Measurements from ENCODE around the gene CFAP52.
"Not testable (repeated sequence)": the region's sequence is repeated elsewhere in the genome, so short reads cannot be mapped to it uniquely, and the experiment has no call there.

Gene CFAP52

DNA sequence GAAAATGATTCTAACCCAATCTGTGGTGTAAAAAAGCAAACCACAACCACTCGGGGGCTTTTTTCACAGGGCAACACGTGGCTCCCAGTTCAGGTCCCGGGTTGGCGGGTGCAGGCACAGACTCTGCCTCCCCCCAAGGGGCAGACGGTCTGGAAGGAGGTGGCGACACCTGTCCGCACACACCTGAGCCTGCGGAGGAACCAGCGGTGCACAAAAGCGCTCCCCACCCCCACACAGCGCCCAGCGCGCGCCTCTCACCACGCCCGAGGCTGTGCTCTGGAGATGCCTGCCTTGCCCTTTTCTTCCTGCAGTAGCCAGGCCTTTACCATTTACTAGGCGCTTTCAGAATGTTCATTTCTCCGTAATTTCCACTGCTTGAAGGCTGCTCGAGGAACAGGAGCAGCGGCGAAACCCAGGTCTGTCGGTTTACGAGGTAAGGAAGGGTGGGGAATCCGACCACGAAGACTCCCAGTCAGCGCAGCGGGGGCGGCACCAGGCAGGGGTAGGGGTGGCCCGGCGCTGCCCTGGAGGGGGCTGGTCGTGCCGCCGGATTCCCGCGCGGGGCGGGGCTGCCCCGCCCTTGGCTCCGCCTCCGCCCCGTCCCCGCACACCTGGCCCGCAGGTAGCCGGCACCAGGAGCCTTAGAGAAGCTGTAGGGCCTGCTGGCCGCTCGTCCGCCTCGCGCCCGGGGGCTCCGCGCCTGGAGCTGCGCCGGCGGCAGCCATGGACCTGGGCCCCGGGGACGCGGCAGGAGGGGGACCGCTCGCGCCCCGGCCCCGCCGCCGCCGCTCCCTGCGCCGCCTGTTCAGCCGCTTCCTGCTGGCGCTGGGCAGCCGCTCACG, 68.7 kb downstream of the CFAP52 start, which contains the start of gene USP43:
USP43 (plus strand) TSS at position 608 of the 842 bp plus-strand sequence; CDS start at position 724, 116 bp downstream.
- H3K4me3 ChIP-seq (ENCODE audit: low read depth, low read length) = peak within 1 kb of the TSS; percentile 52

DNA sequence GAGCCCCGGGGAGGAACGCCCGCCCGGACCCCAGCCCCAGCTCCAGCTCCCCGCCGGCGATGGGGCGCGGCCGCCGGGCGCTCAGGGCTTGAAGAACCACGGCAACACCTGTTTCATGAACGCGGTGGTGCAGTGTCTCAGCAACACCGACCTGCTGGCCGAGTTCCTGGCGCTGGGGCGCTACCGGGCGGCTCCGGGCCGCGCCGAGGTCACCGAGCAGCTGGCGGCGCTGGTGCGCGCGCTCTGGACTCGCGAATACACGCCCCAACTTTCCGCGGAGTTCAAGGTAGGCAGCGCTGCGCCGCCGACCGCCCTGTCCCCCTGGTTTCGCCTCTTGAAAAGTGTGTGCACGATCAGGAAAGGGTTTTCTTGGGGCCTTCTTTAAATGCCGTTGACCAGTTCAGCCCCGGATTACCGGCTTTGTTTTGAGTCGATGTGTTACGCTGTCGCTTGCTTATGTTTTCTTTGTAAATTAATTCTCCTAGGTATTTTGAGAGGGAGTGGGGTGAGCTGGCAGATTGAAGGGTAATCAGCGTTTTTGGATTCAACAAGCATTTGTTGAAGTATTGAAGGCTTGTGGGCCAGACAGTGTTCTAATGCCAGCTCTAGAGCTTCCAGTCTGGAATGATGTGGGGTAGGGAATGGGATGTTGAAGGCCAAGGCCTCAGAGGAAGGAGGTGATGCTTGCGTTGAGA, 69.6 kb downstream of the CFAP52 start:
- peak overlapping the region; percentile 52 for H3K4me3 ChIP-seq (ENCODE audit: low read depth, low read length)

DNA sequence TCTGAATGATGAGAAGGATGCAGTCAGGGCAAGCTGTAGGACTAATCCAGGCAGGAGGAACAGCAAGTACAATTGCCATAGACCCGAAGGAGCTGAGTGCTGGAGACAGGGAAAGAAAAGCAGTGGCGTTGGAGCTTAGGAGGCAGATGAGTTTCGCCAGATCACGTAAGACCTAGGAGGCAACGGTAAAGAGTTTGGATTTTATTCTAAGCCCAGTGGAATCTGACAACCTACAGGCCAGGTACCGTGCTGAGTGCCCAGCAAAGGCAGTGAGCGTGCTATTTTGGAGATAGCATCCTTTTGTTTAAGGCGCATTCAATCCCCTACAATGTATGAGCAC, 70.1 kb downstream of the CFAP52 start:
- H3K4me3 ChIP-seq (ENCODE audit: low read depth, low read length) = peak overlapping the region; percentile 52

DNA sequence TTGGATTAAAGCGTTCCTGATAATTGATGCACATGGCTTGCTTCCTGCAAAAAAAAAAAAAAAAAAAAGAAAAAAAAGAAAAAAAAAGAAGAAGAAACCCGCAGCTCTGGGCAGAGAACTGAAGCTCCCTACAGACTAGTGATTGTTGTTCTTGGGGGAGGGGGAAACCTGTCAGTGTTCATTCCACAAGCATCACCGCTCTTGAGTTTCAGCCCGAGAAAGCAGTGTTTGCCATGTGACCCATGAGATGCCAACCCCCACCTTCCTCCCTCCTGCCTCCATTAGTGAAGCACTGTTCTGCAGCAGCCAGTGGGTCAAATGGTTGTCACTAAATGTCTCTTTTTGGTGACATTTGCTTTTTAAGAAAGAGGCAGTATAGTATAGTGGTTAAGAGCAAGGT, 70.6 kb downstream of the CFAP52 start:
- peak overlapping the region; percentile 52 for H3K4me3 ChIP-seq (ENCODE audit: low read depth, low read length)

DNA sequence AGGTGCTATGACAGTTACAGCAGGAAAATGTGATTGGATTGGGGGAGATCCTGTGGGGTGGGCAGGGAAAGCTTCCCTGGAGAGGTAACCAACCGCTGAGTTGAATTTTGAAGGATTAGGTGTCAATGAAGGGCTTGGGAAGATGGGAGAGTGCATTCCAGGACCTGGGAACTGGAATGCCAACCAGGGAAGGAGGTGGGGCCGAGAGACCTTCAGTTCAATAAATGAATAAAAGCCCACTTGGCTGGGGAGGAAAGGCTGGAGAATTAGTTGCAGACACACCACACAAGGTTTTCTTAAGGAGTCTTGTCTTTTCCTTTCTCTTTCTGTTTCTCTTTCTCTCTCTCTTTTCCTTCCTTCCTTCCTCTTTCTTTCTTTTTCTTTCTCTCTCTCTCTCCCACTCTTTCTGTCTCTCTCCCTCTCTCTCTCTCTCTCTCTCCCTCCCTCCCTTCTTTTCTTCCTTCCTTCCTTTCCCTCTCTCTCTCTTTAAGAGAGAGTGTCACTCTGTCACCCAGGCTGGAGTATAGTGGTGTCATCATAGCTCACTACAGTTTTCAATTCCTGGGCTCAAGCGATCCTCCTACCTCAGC, 72.2 kb downstream of the CFAP52 start:
- no peak overlapping the region for H3K4me3 ChIP-seq (ENCODE audit: low read depth, low read length)

DNA sequence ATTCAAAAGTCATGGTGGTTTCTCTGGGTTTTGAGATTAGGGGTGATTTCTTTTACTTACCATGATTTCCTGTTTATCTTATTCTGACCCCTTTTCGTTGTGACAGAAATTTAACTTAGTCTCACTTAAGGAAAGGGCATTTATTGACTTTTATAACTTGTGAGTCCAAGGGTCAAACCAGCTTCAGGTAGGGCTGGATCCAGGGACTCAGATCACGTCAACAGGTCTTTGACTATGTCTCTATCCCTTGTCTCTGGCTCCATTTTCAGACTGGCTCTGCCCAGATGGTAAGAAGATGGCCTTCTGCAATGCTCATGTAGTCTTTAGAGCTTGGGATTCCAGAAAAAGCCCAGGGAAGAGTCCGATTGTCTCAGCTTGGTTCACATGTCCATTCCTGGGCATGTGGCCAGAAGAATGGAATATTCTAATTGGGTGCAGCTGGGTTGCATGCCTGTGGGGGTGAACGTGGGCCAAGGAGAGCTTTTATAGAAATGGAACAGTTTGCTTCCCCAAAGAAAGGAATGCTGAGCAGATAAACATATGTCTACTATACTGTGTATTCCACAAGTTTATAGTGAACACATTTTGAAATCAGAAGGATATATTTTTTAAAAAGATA, 82.3 kb downstream of the CFAP52 start:
- H3K4me3 ChIP-seq (ENCODE audit: low read depth, low read length) = no peak overlapping the region

DNA sequence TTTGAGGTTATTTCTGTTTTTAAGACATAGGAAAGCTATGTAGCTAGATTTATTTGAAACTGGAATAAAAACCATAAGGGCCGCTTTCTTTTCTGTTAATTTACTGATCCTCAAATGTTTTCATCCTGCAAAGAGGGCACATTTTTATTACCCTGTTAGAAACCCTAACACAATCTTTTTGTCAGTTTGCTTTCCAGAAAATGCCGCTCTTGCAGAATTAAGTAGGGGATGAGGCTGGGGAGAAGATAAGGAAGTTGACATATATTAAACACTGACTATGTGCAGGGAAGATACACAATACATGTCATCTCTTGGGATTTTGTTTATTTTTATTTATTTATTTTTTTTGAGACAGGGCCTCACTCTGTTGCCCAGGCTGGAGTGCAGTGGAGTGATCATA, 84.6 kb downstream of the CFAP52 start:
- H3K4me3 ChIP-seq (ENCODE audit: low read depth, low read length) = no peak overlapping the region

DNA sequence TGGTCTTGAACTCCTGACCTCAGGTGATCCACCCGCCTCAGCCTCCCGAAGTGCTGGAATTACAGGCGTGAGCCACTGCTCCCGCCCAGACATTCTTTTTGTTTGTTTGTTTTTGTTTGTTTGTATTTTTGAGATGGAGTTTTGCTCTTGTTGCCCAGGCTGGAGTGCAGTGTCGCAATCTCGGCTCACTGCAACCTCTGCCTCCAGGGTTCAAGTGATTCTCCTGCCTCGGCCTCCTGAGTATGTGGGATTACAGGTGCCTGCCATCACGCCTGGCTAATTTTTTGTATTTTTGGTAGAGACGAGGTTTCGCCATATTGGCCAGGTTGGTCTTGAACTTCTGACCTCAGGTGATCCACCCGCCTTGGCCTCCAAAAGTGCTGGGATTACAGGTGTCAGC, 87.1 kb downstream of the CFAP52 start:
- not testable (repeated sequence) for H3K4me3 ChIP-seq (ENCODE audit: low read depth, low read length)

DNA sequence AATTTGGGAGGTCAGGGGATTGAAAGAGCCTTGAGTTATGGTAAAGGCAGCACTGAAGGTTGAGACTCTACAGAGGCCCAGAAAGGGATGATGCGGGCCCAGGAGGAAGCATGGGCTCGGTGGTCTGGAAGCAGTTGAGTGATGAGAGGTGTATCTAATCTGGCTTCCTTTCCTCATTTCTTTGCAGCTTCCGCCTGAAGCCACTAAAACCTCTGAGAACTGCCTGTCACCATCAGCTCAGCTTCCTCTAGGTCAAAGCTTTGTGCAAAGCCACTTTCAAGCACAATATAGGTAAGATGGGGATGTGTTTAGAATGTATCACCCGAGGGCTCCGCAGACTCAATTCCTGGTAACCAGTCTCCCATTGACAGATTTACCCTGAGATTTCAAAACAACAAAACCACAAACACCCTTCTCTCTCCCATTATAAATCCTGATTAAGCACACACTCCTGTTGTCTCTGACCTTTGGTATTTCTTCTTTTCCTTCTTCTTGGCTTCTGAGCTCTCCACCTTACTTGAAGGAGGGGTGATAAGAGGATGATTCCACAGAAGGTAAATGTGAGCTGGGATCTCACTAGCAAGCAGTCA, 90.1 kb downstream of the CFAP52 start:
- no peak overlapping the region for H3K4me3 ChIP-seq (ENCODE audit: low read depth, low read length)

DNA sequence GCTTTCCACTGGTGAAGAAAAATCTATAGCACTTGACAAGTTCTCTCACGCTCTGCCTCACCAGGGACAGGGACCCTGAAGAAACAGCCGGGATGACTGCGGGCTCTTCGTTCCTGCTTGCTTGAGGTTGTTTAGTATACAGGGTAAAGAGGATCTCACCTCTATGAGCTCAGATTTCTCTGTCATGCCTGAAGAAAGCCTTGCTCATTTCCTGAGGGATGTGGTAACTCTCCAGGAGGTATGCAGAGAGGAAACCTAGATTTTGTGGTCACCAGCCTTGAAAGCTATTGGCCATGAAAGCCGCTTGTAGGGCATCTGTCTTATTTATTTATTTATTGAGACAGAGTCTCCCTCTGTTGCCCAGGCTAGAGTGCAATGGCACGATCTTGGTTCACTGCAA, 92.1 kb downstream of the CFAP52 start:
- no peak overlapping the region for H3K4me3 ChIP-seq (ENCODE audit: low read depth, low read length)

DNA sequence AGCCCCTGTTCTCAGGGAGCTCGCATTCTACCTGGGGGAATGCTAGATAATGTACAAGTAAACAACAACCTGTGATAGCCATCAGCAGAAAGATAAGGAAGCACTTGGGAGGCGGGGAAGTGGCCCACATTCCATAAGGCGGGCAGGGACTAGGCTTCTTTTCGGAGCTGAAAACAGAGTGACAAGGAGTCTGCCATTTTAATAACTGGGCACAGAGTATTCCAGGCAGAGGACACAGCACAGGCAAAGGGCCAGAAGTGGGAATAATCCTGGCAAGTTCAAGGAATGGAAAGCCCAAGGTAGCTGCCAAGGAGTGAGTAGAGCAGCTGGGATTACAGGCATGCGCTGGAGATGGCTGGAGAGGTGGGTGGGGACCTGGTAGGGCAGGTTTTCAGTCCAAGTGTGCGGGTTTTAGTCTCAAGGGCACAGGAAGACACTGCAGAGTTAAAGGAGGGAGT, 93.1 kb downstream of the CFAP52 start:
- H3K4me3 ChIP-seq (ENCODE audit: low read depth, low read length) = no peak overlapping the region

DNA sequence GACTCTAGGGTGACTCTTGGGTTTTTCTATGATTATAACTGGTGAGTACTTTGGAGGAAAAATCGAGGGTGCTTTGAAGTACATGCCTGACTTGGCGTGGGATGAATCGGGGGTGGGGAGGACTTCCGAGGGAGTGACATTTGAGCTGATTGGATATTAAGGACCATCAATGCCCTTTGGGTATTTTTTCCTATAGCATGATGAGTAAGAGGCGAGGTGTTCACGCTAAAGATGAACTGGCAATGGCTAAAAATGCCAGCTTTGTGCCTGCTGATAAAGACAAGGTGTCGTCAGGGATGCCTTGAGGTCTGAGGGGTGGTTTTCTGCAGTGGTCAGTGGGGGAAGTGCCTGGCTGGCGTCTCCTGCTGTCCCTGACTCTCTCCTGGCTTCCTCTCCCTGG, 94.2 kb downstream of the CFAP52 start:
- H3K4me3 ChIP-seq (ENCODE audit: low read depth, low read length) = no peak overlapping the region

DNA sequence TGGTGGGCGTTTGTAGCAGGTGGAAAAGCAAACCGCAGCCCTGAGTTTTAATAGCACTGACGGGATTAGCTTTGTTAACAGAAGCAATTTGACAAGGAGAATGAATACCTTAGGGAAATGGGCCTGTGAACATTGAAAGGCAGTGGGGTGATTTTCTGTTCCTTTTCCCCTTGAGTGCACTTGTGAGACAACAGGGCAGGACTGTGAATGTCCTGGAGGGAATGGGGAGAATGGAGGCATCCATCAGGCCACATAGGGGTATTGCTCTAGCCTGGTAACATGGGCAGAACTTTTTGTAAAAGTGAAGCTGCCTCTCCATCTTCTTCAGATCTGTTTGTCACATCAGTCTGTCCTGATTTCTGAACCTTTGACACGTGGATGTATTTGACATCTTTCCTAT, 95.1 kb downstream of the CFAP52 start:
- no peak overlapping the region for H3K4me3 ChIP-seq (ENCODE audit: low read depth, low read length)

DNA sequence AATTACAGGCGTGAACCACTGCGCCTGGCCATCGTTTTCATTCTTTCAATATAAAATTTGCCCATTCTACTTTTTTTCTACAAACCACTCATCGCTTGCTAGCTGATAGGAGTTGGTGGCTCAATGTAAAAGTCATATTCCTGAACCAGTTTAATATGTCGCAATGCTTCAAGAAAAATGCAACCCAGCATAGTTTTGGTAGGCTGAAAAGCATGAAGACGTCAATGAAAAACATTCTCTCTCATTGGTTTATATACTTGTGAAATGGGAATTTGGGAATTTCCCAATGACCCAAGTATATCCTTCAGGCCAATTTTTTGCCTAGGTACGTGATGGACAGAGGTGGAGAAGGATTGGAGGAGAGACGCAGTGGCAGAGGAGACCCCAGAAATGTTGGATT, 95.8 kb downstream of the CFAP52 start:
- no peak overlapping the region for H3K4me3 ChIP-seq (ENCODE audit: low read depth, low read length)

DNA sequence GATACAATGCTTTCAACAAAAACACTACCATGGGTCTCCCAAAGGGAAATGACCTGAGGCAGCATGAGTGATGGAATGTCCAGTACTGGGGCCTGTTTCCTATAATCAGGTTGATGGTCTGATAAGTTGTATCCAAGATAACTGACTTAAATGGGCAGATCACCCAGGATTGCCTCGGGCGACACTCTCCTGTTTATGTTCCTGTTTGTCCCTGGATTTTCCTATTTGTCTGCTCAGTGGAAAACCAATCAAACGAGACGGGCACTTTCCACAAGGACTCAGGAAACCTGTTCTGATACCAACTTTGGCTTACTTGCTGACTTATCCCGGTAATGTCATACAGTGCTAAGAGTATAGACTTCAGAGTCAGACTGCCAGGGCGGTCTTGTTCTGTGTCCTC, 96.2 kb downstream of the CFAP52 start:
- H3K4me3 ChIP-seq (ENCODE audit: low read depth, low read length) = no peak overlapping the region

DNA sequence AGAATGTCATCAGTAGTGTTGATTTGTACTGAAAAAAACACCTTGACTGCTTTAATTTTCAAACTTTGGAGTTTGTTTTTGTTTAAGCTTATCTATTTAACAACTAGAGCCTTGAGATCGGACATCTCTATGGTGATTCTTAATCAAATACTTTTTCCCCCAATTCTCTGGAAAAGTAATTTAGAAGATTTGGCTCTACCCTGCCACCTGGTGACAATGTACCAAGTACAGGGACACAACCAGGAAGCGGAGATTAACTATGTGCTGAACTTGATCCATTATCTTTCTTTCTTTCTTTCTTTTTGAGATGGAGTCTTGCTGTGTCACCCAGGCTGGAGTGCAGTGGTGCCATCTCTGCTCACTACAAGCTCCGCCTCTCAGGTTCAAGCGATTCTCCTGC, 99.6 kb downstream of the CFAP52 start:
- H3K4me3 ChIP-seq (ENCODE audit: low read depth, low read length) = no peak overlapping the region

DNA sequence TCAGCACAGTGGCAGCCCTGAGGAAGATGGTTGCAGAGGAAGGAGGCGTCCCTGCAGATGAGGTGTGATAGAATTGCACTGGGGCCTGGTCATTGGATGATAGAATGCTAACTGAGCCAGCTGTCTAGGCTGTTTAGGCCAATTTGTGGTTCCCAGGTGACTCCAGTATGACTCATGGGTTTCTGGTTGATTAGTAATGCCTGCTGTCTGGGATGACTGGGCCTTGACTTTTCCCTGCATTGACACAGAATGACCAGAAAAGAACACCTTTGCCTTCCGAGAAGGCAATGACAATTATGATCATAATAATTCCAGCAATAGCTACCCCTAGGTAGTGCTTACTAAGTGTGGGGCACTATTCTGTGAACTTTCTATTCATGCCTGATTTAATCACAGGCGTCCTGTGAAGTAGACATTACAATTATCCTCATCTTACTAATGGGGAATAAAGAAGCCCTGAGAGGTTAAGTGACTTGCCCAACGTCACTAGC, 100.4 kb downstream of the CFAP52 start:
- no peak overlapping the region for H3K4me3 ChIP-seq (ENCODE audit: low read depth, low read length)

DNA sequence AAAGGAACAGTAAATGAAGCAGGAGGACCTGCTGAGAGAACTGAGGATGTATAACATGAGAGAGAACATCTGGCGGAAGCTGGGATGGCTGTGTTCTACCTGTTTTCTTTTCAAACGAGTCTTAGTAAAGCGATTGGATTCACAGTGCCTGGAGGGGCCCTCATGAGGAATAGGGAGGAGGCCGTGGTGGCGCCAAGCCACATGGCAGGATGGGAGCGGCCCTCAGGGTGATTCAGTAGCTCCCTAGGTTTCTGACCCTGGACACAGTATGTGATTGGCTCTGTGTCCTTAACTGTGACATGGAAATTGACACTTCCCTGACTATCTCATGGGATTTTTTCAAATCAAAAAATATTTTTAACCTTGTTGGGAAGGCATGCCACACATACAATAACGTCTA, 101.0 kb downstream of the CFAP52 start:
- H3K4me3 ChIP-seq (ENCODE audit: low read depth, low read length) = no peak overlapping the region

DNA sequence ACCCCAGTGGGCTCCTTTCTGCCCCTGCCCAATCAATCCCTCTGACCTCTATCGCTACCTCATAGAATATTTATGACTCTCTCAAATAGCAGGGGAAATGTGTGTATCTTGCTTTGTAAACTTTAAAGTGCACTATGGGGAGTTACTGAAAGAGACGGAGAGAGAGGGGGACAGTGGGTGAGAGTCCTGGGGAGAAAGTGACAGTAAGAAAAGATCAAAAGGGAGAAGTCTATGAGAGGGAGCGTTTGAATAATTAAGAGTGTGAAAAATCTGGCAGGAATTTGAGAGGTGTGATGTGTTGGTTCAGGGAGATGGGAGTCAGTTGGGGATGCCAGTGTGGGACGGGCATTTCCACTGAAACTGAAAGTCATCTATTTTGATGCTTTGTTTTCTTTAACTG, 101.5 kb downstream of the CFAP52 start:
- H3K4me3 ChIP-seq (ENCODE audit: low read depth, low read length) = no peak overlapping the region

DNA sequence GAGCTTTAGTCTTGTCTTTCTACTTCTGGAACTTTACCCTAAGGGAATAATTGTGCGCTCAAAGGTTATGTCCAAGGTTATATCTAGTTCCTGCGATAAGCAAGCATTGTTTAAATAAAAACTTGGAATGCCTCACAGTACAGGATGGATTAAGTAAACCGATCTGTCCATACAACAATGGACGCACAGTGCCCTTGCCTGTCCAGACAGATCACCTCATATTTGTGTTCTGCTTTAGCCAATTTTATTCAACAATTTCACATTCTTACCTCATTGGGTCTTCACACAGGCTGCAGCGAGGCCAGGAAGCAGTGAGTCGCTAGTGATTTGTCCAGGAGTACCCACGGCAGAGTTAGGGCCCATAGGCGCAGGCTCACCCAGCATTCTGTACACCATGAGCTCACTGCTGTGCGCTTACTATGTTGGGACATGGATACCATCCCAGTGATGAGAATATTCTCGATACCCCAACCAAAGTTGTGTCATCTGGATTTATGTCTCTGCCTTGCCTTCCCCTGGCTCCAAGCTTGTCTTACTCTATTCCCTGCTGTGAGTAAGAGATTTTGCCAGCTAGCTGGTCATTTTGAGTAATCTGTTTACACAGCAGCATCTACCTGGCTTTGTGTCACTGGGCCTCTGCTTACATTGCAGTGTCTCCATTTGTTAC, 108.6 kb downstream of the CFAP52 start:
- H3K4me3 ChIP-seq (ENCODE audit: low read depth, low read length) = no peak overlapping the region
